ENCODE data around the gene PNMA8B. TPM values are rescaled to one million over a fixed set of nuclear protein-coding genes. Genes with fewer than 3 reads are reported as not detected.

Gene PNMA8B
- polyA plus RNA-seq, 1 of the 3 experiments (the other 2 are of a cell fraction), result 0.92 TPM

GRCh38 chr19:46513461-46514236 is 18.0 kb upstream of the PNMA8B start:
- no peaks in the 10 kb centered on the region for H4K20me1 ChIP-seq (ENCODE audit: insufficient read depth)
- H3K79me2 ChIP-seq (ENCODE audit: insufficient read depth), result no peaks in the 10 kb centered on the region
- POLR2A ChIA-PET, result no interaction called here
- no peak overlapping the region for H3K27ac ChIP-seq (ENCODE audit: low read depth in 2 of 2, low read length in 1 of 2)
- TF ChIP-seq RAD21 (IDR thresholded peaks at IDR 0.05; ENCODE audit: low read length), result peak; percentile 94
- TF ChIP-seq SMC3 (IDR thresholded peaks at IDR 0.05; ENCODE audit: low read depth, low read length), result peak; percentile 90
- 0 out of 2 replicates have a peak, but pooled peaks have one; percentile 49 for TF ChIP-seq MAX (IDR thresholded peaks at IDR 0.05; ENCODE audit: low read depth)
- TF ChIP-seq CTCF (IDR thresholded peaks at IDR 0.05), result peak; percentile 92
- TF ChIP-seq MXI1 (IDR thresholded peaks at IDR 0.05; ENCODE audit: low read depth, low read length), result no peak
- TF ChIP-seq ELF1 (IDR thresholded peaks at IDR 0.05), result no peak
- H3K9ac ChIP-seq, result no peak overlapping the region
- CTCF ChIA-PET, result interaction anchor here (0.6 to 9.7 kb wide), 36 partner anchors 9 to 647 kb away, joined by 3 to 134 read pairs (median 5); partner anchors contain the start of genes CALM3, PNMA8A, PNMA8B and PPP5C
- no peaks in the 10 kb centered on the region for H3K9me2 ChIP-seq
- no peak overlapping the region; the same call in 1 of the 2 replicates for H3K4me2 ChIP-seq
- no peaks in the 10 kb centered on the region for H3K4me1 ChIP-seq (ENCODE audit: control insufficient read depth in 1 of 2, insufficient read depth in 2 of 2, low read depth in 1 of 2, low read length in 1 of 2)
- peak; percentile 87 for DNase-seq
- no peaks in the 10 kb centered on the region; the same call in 1 of the 2 replicates for H3K27me3 ChIP-seq (ENCODE audit: insufficient read depth)
- no peaks in the 10 kb centered on the region for H3F3A ChIP-seq (replicated peaks; ENCODE audit: insufficient read depth)
- H3K36me3 ChIP-seq (replicated peaks in 1 of 2; ENCODE audit: control insufficient read depth in 1 of 2, insufficient read depth in 2 of 2, low read length in 1 of 2), result no peaks in the 10 kb centered on the region
- H3K4me3 ChIP-seq (ENCODE audit: low read depth in 2 of 2, low read length in 1 of 2), result peak overlapping the region in 1 of 2 experiments; percentile 40; a peak in 1 of 4 replicates
- no peaks in the 10 kb centered on the region for H3K9me3 ChIP-seq
- peak overlapping the region; percentile 42; the same call in 1 of the 2 replicates for H2AFZ ChIP-seq (ENCODE audit: low read depth)
- 34% methylated on average over 22 of the region's 36 CpGs for WGBS (ENCODE audit: low lambda C conversion rate)

DNA sequence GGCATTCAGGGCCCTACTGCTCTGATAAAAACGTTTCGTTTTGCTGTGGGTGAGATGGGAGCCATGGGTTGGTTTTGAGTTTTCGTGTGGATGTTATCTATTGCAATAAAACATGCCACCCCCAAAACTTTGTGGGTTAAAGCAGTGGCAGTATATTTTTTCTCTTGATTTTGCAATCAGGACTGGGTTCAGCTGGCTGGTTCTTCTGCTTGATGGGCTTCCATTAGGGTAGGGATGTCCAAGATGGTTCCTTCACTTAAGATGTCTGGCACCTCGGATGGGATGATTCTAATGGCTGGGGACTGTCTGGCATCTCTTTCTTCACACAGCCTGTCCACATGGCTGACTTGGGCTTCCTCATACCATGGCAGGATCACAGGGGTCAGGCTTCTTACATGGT is 15.6 kb upstream of the PNMA8B start:
- no peak overlapping the region for H3K4me3 ChIP-seq (ENCODE audit: low read depth in 2 of 2, low read length in 1 of 2)
- ChIA-PET POLR2A (no interaction called here), CTCF (interaction anchor here (0.7 to 9.7 kb wide), 8 partner anchors 17 to 1089 kb away, joined by 3 to 134 read pairs (median 42); no protein-coding TSS in a partner anchor)
- no peaks in the 10 kb centered on the region for H3K36me3 ChIP-seq (replicated peaks in 1 of 2; ENCODE audit: control insufficient read depth in 1 of 2, insufficient read depth in 2 of 2, low read length in 1 of 2)
- no peak overlapping the region for H3K9ac ChIP-seq
- no peaks in the 10 kb centered on the region for H3K9me2 ChIP-seq
- 40% methylated on average over 4 of the region's 4 CpGs for WGBS (ENCODE audit: low lambda C conversion rate)
- H3F3A ChIP-seq (replicated peaks; ENCODE audit: insufficient read depth), result no peaks in the 10 kb centered on the region
- DNase-seq, result no peak
- H3K4me1 ChIP-seq (ENCODE audit: control insufficient read depth in 1 of 2, insufficient read depth in 2 of 2, low read depth in 1 of 2, low read length in 1 of 2), result no peaks in the 10 kb centered on the region
- no peak overlapping the region for H3K27ac ChIP-seq (ENCODE audit: low read depth in 2 of 2, low read length in 1 of 2)
- no peaks in the 10 kb centered on the region for H3K9me3 ChIP-seq
- no peaks in the 10 kb centered on the region for H3K79me2 ChIP-seq (ENCODE audit: insufficient read depth)
- H3K4me2 ChIP-seq, result no peak overlapping the region
- H2AFZ ChIP-seq (ENCODE audit: low read depth), result no peak overlapping the region
- TF ChIP-seq, protein P1, sequence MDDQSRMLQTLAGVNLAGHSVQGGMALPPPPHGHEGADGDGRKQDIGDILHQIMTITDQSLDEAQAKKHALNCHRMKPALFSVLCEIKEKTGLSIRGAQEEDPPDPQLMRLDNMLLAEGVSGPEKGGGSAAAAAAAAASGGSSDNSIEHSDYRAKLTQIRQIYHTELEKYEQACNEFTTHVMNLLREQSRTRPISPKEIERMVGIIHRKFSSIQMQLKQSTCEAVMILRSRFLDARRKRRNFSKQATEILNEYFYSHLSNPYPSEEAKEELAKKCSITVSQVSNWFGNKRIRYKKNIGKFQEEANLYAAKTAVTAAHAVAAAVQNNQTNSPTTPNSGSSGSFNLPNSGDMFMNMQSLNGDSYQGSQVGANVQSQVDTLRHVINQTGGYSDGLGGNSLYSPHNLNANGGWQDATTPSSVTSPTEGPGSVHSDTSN (IDR thresholded peaks at IDR 0.05), result no peak
- TF ChIP-seq NRF1 (IDR thresholded peaks at IDR 0.05; ENCODE audit: low read depth, low read length) (no peak), JUND (IDR thresholded peaks at IDR 0.05) (no peak), FOSL2 (IDR thresholded peaks at IDR 0.05; ENCODE audit: borderline replicate concordance, low read depth) (no peak), GABPA (IDR thresholded peaks at IDR 0.05; ENCODE audit: low read depth) (no peak), YY1 (IDR thresholded peaks at IDR 0.05; ENCODE audit: low read depth) (no peak), RFX5 (IDR thresholded peaks at IDR 0.05; ENCODE audit: low read length) (no peak)
- TF ChIP-seq, protein P2, sequence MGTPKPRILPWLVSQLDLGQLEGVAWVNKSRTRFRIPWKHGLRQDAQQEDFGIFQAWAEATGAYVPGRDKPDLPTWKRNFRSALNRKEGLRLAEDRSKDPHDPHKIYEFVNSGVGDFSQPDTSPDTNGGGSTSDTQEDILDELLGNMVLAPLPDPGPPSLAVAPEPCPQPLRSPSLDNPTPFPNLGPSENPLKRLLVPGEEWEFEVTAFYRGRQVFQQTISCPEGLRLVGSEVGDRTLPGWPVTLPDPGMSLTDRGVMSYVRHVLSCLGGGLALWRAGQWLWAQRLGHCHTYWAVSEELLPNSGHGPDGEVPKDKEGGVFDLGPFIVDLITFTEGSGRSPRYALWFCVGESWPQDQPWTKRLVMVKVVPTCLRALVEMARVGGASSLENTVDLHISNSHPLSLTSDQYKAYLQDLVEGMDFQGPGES (IDR thresholded peaks at IDR 0.05; ENCODE audit: low read depth, low read length), result no peak
- TF ChIP-seq, protein P3, sequence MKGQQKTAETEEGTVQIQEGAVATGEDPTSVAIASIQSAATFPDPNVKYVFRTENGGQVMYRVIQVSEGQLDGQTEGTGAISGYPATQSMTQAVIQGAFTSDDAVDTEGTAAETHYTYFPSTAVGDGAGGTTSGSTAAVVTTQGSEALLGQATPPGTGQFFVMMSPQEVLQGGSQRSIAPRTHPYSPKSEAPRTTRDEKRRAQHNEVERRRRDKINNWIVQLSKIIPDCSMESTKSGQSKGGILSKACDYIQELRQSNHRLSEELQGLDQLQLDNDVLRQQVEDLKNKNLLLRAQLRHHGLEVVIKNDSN (IDR thresholded peaks at IDR 0.05; ENCODE audit: borderline replicate concordance, low read depth), result no peak
- H3K27me3 ChIP-seq (ENCODE audit: insufficient read depth), result no peaks in the 10 kb centered on the region
- H4K20me1 ChIP-seq (ENCODE audit: insufficient read depth), result no peaks in the 10 kb centered on the region
